Activated CD4-positive, alpha-beta T cell treated with anti-CD3 and anti-CD28 coated beads, Interleukin-2, amount 50 U/mL, for 48 hours (primary cell): ENCODE data around the gene SLC22A5.

Experiments
- DNase-seq, 2 experiments: peaks; one replicate each; pipeline ENCODE4 v3.0.0-alpha.2; 2020

The SLC22A5 gene

GRCh38 chr5:132369474-132370180, at the start of gene SLC22A5:
SLC22A5 (plus strand) TSS chr5:132369710; CDS start chr5:132369973, 263 bp downstream.
- peak; percentile 75 to 79 for DNase-seq

- no peak for DNase-seq
Observed at GRCh38 chr5:132319975-132320374, 49.5 kb upstream of the SLC22A5 start.

- no peak for DNase-seq
Observed at GRCh38 chr5:132321109-132321721, 48.3 kb upstream of the SLC22A5 start.

- no peak for DNase-seq
Observed at GRCh38 chr5:132322266-132322665, 47.2 kb upstream of the SLC22A5 start.

- no peak for DNase-seq
Observed at GRCh38 chr5:132323202-132323601, 46.3 kb upstream of the SLC22A5 start.

GRCh38 chr5:132325691-132326090, 43.8 kb upstream of the SLC22A5 start:
- DNase-seq, result no peak

GRCh38 chr5:132327252-132327955, 42.1 kb upstream of the SLC22A5 start:
- no peak for DNase-seq

GRCh38 chr5:132334812-132335211, 34.7 kb upstream of the SLC22A5 start:
- DNase-seq, result no peak

- DNase-seq, result no peak
Observed at GRCh38 chr5:132335402-132335801, 34.1 kb upstream of the SLC22A5 start.

GRCh38 chr5:132339502-132339901, 30.0 kb upstream of the SLC22A5 start:
- no peak for DNase-seq

GRCh38 chr5:132342291-132343180, 27.0 kb upstream of the SLC22A5 start:
- no peak for DNase-seq

- no peak for DNase-seq
Observed at GRCh38 chr5:132344775-132345514, 24.6 kb upstream of the SLC22A5 start.

GRCh38 chr5:132353486-132353995, 16.0 kb upstream of the SLC22A5 start:
- DNase-seq, result no peak

- no peak for DNase-seq
Observed at GRCh38 chr5:132354381-132355139, 14.9 kb upstream of the SLC22A5 start.

- DNase-seq, result no peak
Observed at GRCh38 chr5:132355140-132355765, 14.3 kb upstream of the SLC22A5 start.

- DNase-seq, result no peak
Observed at GRCh38 chr5:132358775-132359174, 10.7 kb upstream of the SLC22A5 start.

GRCh38 chr5:132362086-132362485, 7.4 kb upstream of the SLC22A5 start:
- DNase-seq, result no peak

- no peak for DNase-seq
Observed at GRCh38 chr5:132363431-132364112, 5.9 kb upstream of the SLC22A5 start.

GRCh38 chr5:132364319-132364718, 5.2 kb upstream of the SLC22A5 start:
- no peak for DNase-seq

- no peak for DNase-seq
Observed at GRCh38 chr5:132365213-132365612, 4.3 kb upstream of the SLC22A5 start.
